GM23248 (cell line): ENCODE measurements around the gene CD151. TPM values are rescaled to one million over a fixed set of nuclear protein-coding genes. Genes with fewer than 3 reads are reported as not detected.

Experiments used
- DNase-seq: peaks from one replicate; pipeline ENCODE4 v3.0.0-alpha.2; 2015
- H2AFZ ChIP-seq: fragments of 200-600 bp; sonication (generic); 2 replicates; pipeline ENCODE4 v1.6.1; 2016; ENCODE audit warnings: antibody characterized with exemption
- H3F3A ChIP-seq: fragments of 200-600 bp; sonication (generic); 2 replicates; pipeline ENCODE4 v1.6.1; 2016; ENCODE audit warnings: mild to moderate bottlenecking, antibody characterized with exemption, mixed run types; ENCODE audit not compliant: insufficient read depth
- H3K27ac ChIP-seq: fragments of 200-600 bp; sonication (generic); 2 replicates; pipeline ENCODE4 v1.5.1; 2016; ENCODE audit warnings: mild to moderate bottlenecking
- H3K27me3 ChIP-seq: fragments of 200-600 bp; sonication (generic); replicated peaks from 2 replicates; pipeline ENCODE4 v1.6.1; 2016; ENCODE audit warnings: mild to moderate bottlenecking; ENCODE audit not compliant: insufficient read depth
- H3K36me3 ChIP-seq: fragments of 200-600 bp; sonication (generic); 2 replicates; pipeline ENCODE4 v1.6.1; 2016; ENCODE audit warnings: low read depth, mild to moderate bottlenecking
- H3K4me1 ChIP-seq: fragments of 200-600 bp; sonication (generic); 2 replicates; pipeline ENCODE4 v1.6.1; 2016; ENCODE audit warnings: mild to moderate bottlenecking; ENCODE audit not compliant: insufficient read depth
- H3K4me2 ChIP-seq: fragments of 200-600 bp; sonication (generic); one replicate; pipeline ENCODE4 v1.6.1; 2016; ENCODE audit warnings: mild to moderate bottlenecking; ENCODE audit not compliant: unreplicated experiment
- H3K4me3 ChIP-seq: fragments of 200-600 bp; sonication (generic); 2 replicates; pipeline ENCODE4 v1.5.1; 2016; ENCODE audit warnings: mild to moderate bottlenecking
- H3K79me2 ChIP-seq: fragments of 200-600 bp; sonication (generic); 2 replicates; pipeline ENCODE4 v1.6.1; 2016; ENCODE audit warnings: mild to moderate bottlenecking; ENCODE audit not compliant: insufficient read depth
- H3K9ac ChIP-seq: fragments of 200-600 bp; sonication (generic); 2 replicates; pipeline ENCODE4 v1.6.1; 2016; ENCODE audit warnings: mild to moderate bottlenecking
- H3K9me2 ChIP-seq: fragments of 200-600 bp; sonication (generic); 2 replicates; pipeline ENCODE4 v1.6.1; 2016; ENCODE audit warnings: mixed run types, mild to moderate bottlenecking, moderate library complexity; ENCODE audit not compliant: insufficient read depth
- H3K9me3 ChIP-seq: fragments of 200-600 bp; sonication (generic); one replicate; pipeline ENCODE4 v1.6.1; 2017; ENCODE audit warnings: low read depth
- H4K20me1 ChIP-seq: fragments of 200-600 bp; sonication (generic); 2 replicates; pipeline ENCODE4 v1.6.0; 2016; ENCODE audit not compliant: insufficient read depth
- EZH2 ChIP-seq: fragments of 200-600 bp; sonication (generic); IDR thresholded peaks from 2 replicates; pipeline ENCODE4 v1.6.1; 2018; ENCODE audit warnings: antibody characterized with exemption, mild to moderate bottlenecking; ENCODE audit not compliant: insufficient read depth, poor library complexity, severe bottlenecking
- EZH2phosphoT487 ChIP-seq: fragments of 200-600 bp; sonication (generic); IDR thresholded peaks from 2 replicates; pipeline ENCODE4 v1.6.1; 2018; ENCODE audit warnings: antibody characterized with exemption, moderate library complexity, mild to moderate bottlenecking, low read depth; ENCODE audit not compliant: insufficient read depth
- WGBS, 2 experiments: methylation state at CpG; one replicate each; pipeline ENCODE4 v1.1.6; 2015 to 2017; ENCODE audit warnings: low lambda C conversion rate in 2 of 2, low coverage in 1 of 2; ENCODE audit errors: missing lambda C conversion rate in 2 of 2; 5-methylcytosine and 5-hydroxymethylcytosine counted together
- in situ Hi-C: fragments of 300-500 bp; cut with MboI; formaldehyde crosslinking; loops from 2 replicates; pipeline ENCODE4 v1.15.0; 2020
- polyA plus RNA-seq: library from polyadenylated mRNA; unstranded; fragments of >200 nt; fragmentation: Nextera tagmentation; extraction: Ambion mirVana; gene quantifications from 2 replicates; pipeline ENCODE4 v1.2.1, GENCODE V29; 2016
- total RNA-seq: library from RNA; depleted of rRNA; stranded (reverse); fragments of >200 nt; shearing (Covaris generic); gene quantifications from 2 replicates; pipeline ENCODE4 v1.2.3, GENCODE V29; 2014

Gene CD151
- total and polyA plus RNA-seq, 2 experiments from 2014 or later = 796 to 1,651 TPM

DNA sequence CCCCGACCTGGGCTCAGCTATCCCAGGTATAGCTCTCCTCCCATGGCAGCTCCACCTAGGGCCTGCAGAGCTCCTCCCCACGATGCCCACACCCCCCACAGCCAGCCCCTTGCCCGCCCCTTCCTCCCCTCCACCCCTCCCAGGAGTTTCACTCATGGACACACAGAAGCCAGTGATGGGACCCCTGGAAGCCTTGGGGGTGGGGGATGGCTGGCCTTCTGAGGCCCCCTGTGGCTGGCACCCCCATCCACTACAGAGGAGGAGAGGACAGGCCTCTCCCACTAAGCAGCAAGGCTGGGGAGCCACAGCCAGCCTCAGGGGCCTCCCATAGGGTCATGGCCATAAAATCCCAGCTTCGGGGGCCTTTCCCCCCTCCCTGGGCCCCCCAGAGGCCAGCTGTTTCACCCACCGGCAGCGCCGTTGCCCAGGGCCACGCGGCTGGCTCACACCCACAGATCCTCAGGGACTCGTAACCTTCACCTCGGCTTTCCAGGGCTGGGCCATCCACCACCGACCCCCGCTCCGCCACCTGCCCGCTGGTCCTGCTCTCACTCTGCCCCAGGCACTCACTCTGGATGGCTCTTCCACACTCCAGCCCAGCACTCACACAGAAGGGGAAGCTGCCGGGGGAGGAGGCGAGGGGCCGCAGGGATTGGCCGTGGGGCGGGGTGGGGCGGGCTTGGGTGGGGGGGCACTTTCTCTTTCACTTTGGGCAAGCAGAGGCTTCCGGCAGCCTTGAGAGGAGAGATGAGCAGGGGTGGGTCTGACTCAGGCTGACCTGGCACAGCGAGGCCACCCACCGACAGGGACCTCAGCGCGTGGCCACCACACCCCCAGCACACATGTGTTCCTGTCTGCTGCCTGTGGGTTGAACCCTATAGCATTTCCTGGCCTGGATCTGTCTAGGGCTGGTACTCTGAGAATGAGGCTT, 36.9 kb upstream of the CD151 start:
- Histone ChIP-seq H3K4me2 (peak overlapping the region; percentile 84), H3K36me3 (no peaks in the 10 kb centered on the region; the same call in 1 of the 2 replicates), H3K9ac (peak overlapping the region; percentile 85), H3K9me2 (no peaks in the 10 kb centered on the region), H3K9me3 (no peaks in the 10 kb centered on the region), H3K4me1 (peaks cover 6% of the 10 kb centered on the region), H3F3A (peaks cover 4% of the 10 kb centered on the region; the same call in 1 of the 2 replicates), H4K20me1 (no peaks in the 10 kb centered on the region), H3K27me3 (no peaks in the 10 kb centered on the region), H3K79me2 (peaks cover 12% of the 10 kb centered on the region), H3K27ac (peak overlapping the region; percentile 86), H3K4me3 (peak overlapping the region; percentile 82), H2AFZ (no peak overlapping the region)
- in situ Hi-C loops = no loop called here
- WGBS, 2 experiments = 1 to 6% methylated on average over 14 to 24 of the region's 26 CpGs
- TF ChIP-seq EZH2phosphoT487 (no peak), EZH2 (no peak)
- DNase-seq = peak; percentile 96

DNA sequence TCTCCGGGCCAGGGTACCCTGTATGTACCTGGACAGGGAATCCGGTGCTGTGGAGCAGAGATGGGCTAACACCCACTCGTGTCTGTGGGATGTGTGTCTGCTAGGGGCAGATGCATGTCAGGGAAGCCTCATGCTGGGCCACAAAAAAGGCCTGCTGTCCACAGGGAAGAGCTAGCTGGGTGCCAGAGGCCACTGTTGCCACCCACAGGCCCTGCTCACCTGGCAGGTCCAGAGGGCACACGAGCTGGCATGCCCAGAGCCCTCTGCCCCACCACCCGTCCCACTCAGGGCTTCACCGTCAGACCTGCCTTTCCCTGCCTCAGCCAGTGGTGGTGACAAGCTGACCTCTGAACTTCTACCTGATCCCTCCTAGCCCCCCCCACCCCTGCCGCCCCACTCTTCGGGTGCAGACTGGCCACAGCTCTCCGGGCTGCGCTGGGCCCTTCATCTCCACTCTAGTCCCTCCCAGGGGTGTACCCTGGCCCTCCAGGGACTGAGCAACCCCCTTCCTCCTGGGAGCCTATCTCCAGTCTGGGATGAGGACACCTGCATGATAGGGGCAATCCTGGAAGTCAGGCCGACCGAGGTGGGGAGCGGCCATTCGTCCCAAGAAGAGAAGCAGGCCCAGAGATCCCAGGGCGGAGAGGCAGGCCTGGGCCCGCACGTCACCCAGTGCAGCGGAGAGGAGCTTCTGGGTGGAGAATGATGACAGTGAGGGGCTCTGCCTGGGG, 36.0 kb upstream of the CD151 start:
- H3K4me2 ChIP-seq = peak overlapping the region; percentile 84
- H3K4me3 ChIP-seq = peak overlapping the region; percentile 82
- peak overlapping the region; percentile 86 for H3K27ac ChIP-seq
- DNase-seq = no peak
- WGBS, 2 experiments = 2 to 5% methylated on average over 12 to 18 of the region's 18 CpGs
- in situ Hi-C loops = no loop called here
- TF ChIP-seq EZH2 (no peak), EZH2phosphoT487 (no peak)
- H3F3A ChIP-seq = peaks cover 4% of the 10 kb centered on the region; the same call in 1 of the 2 replicates
- H4K20me1 ChIP-seq = no peaks in the 10 kb centered on the region
- H3K27me3 ChIP-seq = no peaks in the 10 kb centered on the region
- peak overlapping the region; percentile 85 for H3K9ac ChIP-seq
- H3K4me1 ChIP-seq = peaks cover 6% of the 10 kb centered on the region
- H3K79me2 ChIP-seq = peaks cover 12% of the 10 kb centered on the region
- H3K9me3 ChIP-seq = no peaks in the 10 kb centered on the region
- H3K9me2 ChIP-seq = no peaks in the 10 kb centered on the region
- peak overlapping the region; percentile 75 for H2AFZ ChIP-seq
- H3K36me3 ChIP-seq = no peaks in the 10 kb centered on the region

DNA sequence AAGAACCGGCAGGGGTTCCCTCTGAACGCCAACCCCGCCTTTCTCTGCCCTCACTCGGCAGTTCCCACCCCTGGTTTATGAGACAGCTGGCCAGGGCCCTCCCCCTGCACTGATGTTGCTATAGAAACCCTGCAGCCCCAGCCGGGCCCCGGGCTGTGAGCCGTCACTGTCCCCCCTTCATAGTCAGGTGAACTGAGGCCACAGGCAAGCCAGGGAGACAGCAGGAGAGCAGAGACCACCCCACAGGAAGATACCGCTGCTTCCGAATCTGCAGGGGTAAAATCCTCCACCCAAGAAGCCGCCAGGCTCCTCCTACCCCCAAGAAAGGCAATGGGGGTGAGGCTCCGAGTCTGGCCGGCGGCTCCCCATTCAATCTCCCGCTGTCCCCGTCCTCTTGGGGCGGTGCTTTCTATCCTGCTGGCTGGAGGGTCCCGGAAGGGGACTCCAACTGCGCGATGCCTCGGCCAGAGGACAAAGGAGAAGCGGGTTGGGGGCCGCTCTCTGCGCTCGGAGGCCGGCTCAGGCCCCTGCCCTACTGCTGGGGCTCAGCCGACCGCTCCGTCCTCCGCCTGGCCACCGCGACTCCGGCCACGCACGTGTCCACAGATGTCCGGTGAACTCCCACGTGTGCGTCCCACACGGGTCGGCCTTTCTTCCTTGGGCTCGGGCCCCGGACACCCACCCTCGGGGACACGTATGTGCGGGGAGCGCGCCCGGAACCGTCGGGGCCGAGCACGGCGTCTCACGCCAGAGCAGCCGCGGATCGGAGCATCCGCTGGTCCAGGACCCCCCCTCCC, 35.3 kb upstream of the CD151 start:
- in situ Hi-C loops = no loop called here
- peak overlapping the region; percentile 82 for H3K4me3 ChIP-seq
- peaks cover 6% of the 10 kb centered on the region for H3K4me1 ChIP-seq
- no peaks in the 10 kb centered on the region for H3K27me3 ChIP-seq
- H3K9ac ChIP-seq = peak overlapping the region; percentile 85
- H2AFZ ChIP-seq = peak overlapping the region; percentile 75
- 1% methylated on average over 41 to 55 of the region's 57 CpGs for WGBS, 2 experiments
- H3K9me3 ChIP-seq = no peaks in the 10 kb centered on the region
- peaks cover 4% of the 10 kb centered on the region; the same call in 1 of the 2 replicates for H3F3A ChIP-seq
- no peaks in the 10 kb centered on the region for H3K36me3 ChIP-seq
- peaks cover 12% of the 10 kb centered on the region for H3K79me2 ChIP-seq
- no peak for TF ChIP-seq EZH2
- no peak for TF ChIP-seq EZH2phosphoT487
- H4K20me1 ChIP-seq = no peaks in the 10 kb centered on the region
- DNase-seq = peak; percentile 93
- H3K27ac ChIP-seq = peak overlapping the region; percentile 86
- peak overlapping the region; percentile 84 for H3K4me2 ChIP-seq
- no peaks in the 10 kb centered on the region for H3K9me2 ChIP-seq
